SKM-1 (cell line): ENCODE data around the gene CHRNA4.

Source experiments
- DNase-seq: peaks from one replicate; lab custom pipeline; 2025; ENCODE audit not compliant: unreplicated experiment; lab: John Stamatoyannopoulos, UW

Gene CHRNA4

DNA sequence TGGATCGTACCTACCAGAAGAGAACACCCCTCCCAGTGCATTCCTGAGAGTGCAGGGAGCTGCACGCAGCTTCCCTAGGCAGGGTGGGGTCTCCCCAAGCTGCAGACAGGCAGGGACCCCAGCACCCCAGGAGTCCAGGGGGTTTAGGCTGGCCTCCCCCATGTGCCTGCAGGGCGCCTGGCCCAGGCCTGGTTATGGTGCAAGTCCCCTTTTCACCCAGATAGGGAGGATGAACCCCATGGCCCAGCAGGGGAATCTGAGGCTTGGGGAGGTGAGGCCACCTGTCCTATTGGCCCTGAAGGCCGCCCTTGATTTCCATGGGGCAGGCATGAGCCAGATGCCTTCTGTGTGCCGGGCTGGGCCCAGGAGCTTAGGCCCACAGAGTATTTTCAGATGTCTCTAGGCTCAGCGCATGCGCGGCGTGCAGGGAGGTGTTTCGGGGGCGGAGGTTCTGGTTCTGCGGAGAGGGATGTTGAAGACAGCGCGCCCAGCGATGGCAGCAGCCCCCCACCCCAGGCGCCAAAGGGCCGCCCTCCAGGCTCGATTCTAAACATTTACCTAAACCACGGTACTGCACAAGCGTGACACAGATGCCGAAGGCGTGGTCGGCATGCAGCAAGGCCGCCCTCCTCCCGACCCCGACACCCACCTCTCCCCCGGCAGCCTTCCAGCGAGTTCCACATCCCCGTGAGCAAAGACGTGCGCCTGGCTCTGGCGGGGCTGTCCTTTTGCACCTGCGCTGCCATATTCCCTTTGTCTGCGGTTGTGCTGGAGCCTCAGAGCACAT is 38.8 kb downstream of the CHRNA4 start:
- no peak for DNase-seq

DNA sequence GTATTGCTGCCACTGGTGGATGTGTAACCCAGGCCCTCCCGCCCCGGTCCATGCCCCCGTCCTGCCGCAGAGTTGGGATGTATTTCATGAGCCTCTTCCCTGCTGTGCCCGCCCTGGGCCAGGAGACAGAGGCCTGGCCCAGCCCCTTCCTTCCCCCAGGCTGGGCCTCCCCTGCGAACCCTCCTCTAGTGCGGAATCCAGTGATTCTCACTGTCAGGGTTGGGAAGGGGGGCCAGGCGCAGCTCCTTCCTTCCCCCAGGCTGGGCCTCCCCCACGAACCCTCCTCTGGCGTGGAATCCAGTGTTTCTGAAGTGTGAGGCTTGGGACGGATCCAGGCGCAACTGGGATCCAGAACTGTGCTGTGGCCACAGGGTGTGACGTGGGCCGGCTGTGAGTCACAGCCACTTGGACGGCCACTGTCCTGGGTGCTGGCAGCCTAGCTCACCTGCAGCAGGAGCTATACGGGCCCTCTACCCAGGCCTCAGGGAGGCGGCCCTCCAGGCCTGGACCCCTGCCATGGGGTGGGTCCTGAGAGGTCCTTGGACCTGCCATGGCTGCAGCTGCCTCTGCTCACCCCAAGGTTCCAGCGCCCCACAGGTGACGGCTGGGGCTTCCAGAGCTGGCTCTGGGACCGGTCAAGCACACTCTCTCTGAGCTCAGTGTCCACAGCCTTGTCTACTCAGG is 39.9 kb downstream of the CHRNA4 start:
- DNase-seq: no peak

DNA sequence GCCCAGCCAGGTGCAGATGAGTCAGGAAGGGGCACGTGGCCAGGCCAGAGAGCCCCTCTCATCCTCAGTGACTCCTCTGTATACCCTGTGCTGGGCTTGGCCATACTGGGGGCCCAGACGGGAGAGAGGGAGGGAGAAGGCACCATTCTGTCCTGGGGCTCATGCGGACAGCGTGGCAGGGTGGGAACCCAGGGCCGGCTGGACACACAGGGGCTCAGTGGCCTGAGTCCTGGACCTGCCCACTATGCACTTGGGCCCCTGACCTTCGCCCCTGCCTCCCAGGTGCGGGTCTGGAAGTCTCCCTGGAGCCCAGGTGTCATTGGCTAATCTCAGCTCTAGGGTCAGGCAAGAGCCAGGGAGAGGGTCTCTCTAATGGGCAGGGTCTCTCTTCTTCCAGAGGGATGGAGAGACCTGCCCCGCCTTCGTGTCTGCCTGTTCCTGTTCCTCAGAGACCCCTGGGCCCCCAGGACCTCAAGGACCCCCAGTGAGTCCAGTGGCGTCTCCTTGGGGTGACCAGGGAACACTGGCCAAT is 40.5 kb downstream of the CHRNA4 start:
- DNase-seq: no peak

DNA sequence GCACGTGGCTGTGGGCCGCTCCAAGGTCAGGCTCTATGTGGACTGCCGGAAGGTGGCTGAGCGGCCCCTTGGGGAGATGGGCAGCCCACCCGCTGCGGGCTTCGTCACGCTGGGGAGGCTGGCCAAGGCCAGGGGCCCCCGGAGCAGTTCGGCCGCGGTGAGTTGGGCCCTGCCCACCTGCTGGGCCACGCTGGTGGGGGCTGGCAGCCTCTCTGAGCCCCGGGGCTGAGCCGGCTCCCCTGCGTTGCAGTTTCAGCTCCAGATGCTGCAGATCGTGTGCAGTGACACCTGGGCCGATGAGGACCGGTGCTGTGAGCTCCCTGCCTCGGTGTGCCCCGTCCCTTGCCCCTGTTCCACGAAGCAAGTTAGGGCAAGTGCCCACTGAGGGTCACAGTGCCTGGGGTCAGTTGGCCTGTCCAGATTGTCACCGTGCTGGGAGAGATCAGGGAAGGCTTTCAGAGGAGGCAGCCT is 41.1 kb downstream of the CHRNA4 start:
- DNase-seq: no peak

DNA sequence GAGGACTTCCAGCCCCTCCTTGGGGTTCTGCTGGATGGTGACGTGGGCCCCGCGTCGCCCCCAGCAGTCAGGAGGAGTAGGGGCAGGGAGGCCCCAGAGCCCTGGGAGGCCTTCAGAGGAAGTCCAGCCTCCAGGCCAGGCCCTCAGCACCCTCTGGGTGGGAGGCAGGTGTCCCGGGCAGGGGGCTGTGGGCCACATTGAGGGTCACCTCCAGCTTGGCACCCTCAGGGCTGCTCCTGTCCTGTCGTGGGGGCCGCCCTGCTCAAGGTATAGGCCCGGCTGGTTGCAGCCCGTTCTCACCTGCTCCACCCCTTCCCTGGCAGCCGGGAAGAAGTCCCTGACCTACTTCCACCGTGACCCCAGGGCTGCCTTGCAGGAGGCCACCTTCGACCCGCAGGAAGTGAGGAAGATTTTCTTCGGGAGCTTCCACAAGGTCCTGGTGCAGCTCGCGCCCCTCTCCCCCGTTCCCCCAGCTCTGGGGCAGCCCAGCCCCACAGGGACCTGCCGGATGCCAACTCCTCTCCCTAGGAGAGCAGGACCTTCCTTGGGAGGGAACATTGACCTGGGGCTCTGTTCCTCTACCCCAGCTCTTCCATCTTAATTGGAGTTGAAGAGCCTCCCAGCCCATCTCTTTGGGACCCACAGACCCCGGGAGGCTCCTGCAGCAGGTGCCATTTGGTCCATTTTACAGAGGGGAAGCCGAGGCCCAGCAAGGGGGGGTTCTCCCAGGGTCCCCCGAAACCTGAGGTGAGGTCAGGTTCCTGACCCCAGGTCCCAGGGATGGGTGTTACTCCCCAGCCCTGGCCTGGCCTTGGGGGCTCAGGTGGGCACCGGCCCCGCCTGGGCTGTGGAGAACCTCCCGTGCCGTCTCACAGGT is 41.7 kb downstream of the CHRNA4 start:
- DNase-seq: no peak

DNA sequence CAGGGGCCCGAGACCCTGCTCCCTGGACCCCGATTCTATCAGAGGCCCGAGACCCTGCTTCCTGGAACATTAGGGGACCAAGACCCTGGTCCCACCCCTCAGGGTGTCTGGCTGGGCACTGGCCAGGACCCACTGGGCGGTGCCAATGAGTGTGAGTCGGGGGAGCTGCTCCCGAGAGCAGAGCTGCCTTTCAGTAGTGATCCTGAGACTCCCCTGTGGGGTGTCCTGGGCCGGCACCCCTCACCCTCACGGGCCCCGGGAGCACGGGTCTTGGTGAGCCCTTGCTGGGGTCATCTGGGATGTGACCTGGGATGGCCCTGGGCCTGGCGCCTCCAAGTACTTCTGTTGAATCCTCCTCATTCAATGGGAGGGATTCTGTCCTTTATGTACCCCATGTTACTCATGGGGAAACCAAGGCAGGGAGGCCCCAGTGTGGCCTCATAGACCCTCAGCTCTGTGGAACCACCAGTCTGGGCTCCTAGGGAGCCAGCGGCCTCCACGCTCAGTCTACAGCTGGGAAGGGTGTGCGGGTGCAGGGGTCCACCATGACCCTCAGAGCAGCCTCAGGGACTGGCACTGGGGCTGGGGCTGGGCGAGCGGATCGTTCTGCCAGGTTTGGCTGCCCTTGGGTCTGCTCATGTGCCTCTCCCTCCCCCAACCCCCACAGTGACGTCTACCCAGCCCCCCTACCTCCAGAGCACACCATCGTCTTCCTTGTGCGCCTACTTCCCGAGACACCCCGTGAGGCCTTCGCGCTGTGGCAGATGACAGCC is 42.6 kb downstream of the CHRNA4 start:
- DNase-seq: no peak

DNA sequence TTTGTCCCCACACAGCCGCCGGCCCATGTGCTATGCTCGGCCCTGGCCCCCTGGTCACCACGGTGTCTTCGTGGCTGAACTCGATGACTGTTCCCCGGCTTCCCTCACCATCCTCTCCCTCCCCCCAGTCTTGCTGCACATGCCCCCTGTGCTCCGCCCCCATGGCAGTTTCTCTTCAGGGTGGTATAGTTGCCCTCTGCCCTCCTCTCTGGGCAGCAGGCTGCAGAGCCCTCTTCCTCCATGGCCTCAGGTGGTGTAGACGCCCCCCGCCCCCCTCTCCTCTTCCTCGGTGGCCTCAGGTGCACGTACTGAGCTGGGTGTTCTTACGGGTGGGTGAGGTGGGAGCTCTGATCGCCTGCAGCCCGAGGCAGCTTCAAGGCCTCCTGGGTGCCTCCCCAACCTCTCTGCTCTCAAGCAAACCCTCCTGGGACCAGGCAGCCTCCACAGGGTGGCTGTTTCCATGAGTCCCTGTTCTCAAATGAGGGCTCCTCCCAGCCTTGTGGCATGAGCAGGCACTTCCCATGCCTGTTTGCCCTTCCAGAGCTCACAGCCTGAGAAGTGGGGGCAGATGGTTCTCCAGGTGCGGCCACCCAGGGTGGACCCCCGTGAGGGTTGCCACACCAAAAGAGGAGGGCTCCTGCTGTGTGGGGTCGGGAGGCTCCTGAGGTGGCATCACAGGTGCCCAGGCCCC is 43.4 kb downstream of the CHRNA4 start:
- DNase-seq: no peak

DNA sequence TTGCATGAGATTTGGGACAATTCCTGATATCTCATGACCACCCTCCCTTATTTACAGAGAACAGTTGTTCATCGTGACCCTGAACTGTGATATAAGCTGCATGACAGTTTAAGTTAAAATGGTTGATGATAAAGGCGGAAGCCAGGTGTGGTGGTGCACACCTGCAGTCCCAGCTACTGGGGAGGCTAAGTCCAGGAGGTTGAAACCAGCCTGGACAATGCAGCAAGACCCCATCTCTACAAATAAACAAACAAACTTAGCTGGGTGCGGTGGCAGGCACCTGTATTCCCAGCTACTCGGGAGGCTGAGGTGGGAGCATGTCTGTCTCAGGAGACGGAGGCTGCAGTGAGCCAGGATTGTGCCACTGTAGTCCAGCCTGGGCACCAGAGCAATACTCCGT is 44.1 kb downstream of the CHRNA4 start:
- DNase-seq: no peak

DNA sequence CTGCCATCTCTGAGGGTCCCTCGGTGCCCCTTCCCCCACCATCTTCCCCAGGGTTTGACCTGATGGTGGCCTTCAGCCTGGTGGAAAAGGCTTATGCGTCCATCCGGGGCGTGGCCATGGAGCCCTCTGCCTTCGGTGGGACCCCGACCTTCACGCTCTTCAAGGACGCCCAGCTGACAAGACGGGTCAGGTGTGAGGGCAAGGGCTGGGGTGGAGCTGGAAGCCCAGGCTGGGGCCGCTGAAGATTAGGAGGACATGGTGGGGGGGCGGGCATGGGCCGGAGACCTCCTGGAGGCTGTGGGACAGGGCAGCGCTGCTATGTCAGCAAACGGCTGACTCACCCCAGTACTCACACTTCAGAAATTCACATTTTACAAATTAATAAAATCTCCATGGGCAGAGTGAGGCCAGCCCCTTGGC is 44.6 kb downstream of the CHRNA4 start:
- no peak for DNase-seq

DNA sequence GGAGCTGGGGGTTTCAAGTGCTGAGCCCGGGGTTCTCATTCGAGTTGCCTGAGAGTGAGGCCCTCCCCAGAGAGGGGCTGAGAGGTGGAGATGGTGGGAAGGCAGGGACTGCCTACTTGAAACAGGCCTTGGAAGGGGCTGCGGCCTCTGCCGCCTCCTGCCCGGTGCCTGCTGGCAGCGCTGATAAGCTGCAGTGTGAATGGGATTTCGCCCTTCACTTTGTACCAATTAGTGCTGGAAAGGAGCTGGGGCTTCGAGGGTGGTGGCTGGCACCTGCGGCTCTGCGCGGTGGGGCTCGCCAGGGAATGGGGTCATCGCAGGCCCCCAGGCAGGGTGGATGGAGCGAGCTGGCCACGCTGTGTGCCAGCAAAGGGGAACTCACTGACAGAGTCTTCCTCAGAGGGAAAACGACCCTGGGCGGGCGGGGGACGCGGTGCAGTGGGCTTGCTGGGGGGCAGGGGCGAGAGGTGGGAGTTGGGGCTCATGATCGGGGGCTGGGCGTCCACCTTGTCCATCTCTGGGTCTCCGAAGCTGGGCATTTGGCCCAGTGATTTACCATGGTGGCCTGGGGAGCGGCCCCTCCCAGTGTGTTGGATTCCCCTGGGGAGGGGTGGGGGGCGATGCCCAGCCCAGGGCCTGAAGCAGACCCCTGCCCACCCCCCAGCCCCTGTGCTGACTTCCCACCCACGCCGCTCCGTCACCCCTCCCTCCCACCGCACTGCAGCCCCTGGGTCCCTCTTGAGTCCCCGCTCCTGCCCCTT is 45.2 kb downstream of the CHRNA4 start:
- DNase-seq: no peak

DNA sequence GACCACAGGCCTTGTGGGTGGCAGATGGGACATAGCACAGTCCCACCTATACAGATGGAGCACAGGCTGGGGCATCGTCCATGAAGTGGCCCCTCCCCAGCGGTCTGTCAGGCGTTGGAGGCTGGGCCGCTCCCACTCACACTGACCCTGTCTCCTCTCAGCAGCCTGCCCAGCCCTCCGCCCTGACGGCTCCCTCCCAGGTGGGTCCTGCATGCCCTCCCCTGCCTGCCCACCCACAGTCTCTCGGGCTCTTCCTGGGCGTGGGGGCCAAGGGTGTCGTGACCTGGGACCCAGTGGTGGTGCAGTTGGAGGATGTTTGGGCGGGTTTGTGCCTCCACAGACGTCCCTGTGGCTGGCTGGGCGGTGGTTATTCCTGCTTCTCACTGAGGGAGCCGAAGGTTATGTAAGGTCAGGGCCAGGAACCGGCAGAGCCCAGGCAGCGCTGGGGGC is 45.9 kb downstream of the CHRNA4 start:
- DNase-seq: no peak

DNA sequence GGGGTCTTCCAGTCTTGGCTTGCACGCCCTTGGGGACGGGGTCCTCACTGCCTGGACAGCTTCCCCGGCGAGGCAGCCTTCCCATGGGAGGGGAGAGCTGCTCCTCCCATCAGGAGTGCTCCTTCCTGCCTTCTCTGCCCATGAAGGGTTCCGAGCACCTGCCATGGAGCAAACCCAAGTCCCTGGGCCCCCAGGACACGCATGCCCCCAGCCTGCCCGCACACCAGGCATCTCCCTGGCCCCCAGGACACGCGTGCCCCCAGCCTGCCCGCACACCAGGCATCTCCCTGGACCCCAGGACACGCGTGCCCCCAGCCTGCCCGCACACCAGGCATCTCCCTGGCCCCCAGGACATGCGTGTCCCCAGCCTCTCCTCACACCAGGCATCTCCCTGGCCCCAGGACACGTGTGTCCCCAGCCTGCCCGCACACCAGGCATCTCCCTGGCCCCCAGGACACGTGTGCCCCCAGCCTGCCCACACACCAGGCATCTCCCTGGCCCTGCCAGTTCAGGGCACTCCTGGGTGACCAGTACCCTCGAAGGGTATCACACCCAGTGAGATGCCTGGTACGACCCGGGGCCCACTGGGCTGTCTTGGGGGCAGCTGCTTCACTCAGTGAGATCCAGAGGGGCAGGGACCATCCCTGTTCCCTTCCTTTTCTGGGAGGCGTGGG is 46.4 kb downstream of the CHRNA4 start:
- DNase-seq: no peak

DNA sequence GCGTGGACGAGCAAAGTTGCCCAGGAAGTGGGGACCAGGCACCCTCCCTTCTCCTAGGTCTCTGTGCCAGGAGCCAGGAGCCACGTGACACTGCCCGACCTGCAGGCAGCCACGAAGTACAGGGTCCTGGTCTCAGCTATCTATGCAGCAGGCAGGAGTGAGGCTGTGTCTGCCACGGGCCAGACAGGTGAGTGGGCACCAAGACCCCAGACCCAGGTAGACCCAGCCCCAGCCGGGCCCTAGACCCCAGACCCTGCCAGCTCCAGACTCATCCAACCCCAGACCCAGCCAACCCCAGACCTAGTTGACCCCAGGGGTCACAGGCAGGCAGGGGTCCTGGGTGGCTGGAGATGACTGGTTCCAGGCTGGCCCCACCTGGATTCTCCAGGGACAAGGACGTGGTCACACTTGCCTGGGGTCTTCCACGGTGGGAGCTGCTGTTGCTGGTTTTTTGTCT is 47.1 kb downstream of the CHRNA4 start:
- no peak for DNase-seq

DNA sequence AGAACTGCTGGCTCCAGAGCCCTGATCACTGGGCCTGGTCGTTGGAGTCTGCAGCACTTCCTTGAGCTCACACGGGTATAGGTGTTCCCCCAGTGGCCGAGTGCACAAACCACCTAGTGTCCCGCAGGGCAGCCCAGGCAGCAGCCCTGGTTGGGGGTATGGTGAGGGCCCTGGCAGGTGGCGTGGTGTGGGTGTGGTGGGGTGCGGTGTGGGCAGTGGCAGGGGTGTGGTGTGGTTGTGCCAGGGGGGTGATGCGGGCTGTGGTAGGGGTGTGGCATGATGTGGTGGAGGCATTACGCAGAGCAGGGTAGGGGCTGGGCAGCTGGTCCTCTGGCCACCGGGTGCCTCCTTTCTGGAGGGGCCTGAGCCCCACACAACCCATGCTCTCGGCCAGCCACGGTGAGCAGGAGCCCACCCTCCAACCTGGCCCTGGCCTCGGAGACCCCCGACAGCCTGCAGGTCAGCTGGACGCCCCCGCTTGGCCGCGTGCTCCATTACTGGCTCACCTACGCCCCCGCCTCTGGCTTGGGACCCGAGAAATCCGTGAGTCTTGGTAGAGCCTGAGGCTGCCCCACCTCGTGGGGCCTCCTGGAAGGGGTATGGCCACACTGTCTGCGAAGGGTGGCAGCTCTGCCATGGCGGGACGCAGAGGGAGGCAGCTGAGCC is 47.7 kb downstream of the CHRNA4 start:
- DNase-seq: no peak

DNA sequence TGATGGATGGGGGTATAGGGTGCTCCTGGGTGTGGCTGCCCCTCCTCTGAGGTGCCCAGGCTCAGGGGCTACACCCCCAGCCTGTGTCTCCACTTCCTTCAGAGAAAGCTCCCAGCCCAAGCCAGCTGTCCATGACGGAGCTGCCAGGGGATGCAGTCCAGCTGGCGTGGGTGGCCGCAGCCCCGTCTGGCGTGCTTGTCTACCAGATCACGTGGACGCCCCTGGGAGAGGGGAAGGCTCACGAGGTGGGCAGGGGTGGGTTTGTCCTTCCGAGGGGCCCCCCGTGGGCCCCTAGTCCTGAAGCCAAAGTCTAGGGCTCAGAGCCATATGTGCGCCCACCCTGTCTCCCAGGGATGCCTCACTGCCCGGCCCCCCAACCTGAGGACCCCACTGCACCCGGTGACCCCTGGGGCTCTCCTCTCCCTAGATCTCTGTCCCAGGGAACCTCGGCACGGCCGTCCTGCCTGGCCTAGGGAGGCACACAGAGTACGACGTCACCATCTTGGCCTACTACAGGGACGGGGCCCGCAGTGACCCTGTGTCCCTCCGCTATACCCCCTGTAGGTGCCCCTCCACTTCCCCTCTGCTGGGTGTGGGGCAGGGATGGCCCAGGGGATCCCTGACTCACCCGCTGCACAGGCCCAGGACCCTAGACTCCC is 48.3 kb downstream of the CHRNA4 start:
- no peak for DNase-seq

DNA sequence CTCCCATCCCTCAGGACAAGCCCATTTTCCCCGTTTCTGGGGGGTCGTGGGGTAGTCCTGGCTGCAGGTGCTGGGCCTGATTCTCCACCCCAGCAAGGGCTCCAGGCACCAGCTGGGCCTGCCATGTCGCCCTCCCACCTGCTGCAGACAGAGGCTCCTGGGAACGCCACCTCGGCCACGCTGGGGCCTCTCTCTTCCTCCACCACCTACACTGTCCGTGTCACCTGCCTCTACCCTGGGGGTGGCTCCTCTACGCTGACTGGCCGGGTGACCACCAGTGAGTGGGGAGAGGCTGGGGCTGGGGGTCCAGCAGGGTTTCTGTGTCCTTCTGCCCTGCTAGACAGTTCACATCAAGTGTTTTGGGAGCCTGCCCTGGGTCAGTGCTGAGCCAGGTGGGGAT is 48.9 kb downstream of the CHRNA4 start:
- no peak for DNase-seq

DNA sequence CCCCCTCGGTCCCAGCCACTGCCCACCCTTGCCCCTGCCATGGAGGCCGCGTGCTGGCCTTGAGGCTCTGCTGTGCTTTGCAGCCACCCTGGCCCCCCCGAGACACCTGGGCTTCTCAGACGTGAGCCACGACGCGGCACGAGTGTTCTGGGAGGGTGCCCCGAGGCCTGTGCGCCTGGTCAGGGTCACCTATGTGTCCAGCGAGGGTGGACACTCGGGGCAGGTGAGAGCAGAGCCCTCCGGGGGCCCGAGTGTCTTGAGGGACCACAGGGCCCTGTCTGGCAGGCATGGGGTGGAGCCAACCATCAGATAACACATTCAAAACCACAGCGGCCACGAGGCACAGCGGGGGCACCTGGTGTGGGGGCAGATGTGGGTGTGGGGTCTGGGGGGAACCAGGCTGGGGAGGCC is 49.3 kb downstream of the CHRNA4 start:
- DNase-seq: no peak
